Kidney tubule cell (primary cell): Measurements from ENCODE around the gene ZNRD2.
A peak's percentile ranks its signal among the peaks of the same experiment; 100 is the strongest.

Experiments
- DNase-seq: peaks from one replicate; pipeline ENCODE4 v3.0.0-alpha.2; 2018; ENCODE audit warnings: low spot score

ZNRD2 gene

GRCh38 chr11:65588199-65589054 lies 18.1 kb downstream of the ZNRD2 start:
- peak; percentile 60 for DNase-seq

- no peak for DNase-seq
These were observed 19.4 kb downstream of the ZNRD2 start for GRCh38 chr11:65589444-65590239.

DNA sequence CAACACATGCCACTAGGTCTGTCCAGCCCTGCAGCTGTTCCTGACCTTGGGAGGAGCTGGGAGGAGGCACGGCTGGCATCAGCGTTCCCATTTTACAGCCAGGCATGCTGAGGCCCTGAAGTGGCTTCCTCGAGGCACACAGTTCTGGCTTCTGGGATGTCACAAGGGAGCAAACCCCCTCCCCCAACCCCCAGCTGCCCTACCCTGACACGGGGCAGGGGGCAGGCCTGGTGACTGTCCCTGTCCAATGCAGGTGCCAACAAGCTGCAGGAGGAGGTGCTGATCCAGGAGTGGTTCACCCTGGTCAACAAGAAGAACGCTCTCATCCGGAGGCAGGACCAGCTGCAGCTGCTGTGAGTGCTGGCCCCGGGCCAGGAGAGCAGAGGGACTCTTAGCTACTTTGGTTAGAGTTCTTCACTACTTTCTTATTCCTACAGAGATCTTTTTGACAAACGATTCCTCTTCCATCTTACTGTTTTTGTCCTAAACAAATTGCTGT lies 20.0 kb downstream of the ZNRD2 start:
- no peak for DNase-seq

- DNase-seq: peak; percentile 73
These were observed 21.9 kb downstream of the ZNRD2 start for GRCh38 chr11:65591939-65592857.

- no peak for DNase-seq
These were observed 22.7 kb downstream of the ZNRD2 start for GRCh38 chr11:65592858-65593517.

GRCh38 chr11:65593518-65594414 lies 23.5 kb downstream of the ZNRD2 start:
- DNase-seq: no peak

DNA sequence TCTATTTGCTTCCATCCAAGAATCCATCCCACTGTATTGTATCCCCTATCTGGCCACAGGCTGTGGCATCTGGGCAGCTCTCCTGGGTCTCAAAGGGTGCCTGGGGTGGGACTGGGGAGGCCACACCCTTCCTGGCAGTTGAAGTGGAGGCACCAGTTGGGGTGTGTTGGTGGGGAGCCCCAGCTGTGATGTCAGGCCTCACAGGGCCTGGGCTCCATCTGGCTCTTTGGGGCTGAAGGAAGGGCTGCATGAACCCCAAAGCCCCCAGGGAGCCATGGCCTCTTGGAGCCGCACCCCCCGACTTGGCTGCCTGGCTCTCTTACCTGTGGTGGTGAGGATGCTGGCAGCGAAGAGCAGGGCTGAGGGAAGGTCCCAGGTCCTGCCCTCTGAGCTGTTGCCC lies 24.9 kb downstream of the ZNRD2 start:
- DNase-seq: no peak

GRCh38 chr11:65595543-65596281 lies 25.4 kb downstream of the ZNRD2 start, which contains the start of gene KCNK7:
Gene KCNK7, minus strand, starts transcription at chr11:65595800. Its CDS starts 28 bp downstream, at chr11:65595772.
- no peak for DNase-seq

GRCh38 chr11:65596520-65596919 lies 26.2 kb downstream of the ZNRD2 start:
- DNase-seq: no peak

DNA sequence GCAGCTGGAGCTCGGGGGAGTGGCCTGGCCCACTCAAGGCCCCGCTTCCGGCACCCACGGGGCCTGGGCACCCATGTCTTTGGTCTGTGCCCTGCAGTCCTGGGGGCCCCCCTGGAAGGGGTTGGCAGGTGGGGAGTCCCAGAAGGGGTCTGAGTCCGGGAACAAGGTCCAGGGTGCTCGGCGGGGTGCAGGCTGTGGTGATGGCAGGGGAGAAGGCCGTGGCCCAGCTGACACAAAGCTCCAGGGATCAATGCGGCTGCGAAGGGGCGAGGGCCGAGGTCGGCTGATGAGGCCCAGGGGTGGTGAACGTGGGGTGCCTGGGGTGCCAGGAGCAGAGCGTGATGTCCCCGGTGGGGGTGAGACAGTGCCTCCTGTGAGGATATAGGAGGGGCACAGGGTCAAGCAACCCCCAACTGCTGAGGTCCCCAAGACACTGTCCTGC lies 28.0 kb downstream of the ZNRD2 start:
- no peak for DNase-seq

- no peak for DNase-seq
These were observed 29.1 kb downstream of the ZNRD2 start for GRCh38 chr11:65599216-65599954.

GRCh38 chr11:65599955-65600246 lies 29.6 kb downstream of the ZNRD2 start:
- DNase-seq: no peak

- DNase-seq: no peak
These were observed 34.0 kb downstream of the ZNRD2 start for GRCh38 chr11:65604258-65604657.

- DNase-seq: peak; percentile 86
These were observed 36.8 kb downstream of the ZNRD2 start for GRCh38 chr11:65606876-65607613.

DNA sequence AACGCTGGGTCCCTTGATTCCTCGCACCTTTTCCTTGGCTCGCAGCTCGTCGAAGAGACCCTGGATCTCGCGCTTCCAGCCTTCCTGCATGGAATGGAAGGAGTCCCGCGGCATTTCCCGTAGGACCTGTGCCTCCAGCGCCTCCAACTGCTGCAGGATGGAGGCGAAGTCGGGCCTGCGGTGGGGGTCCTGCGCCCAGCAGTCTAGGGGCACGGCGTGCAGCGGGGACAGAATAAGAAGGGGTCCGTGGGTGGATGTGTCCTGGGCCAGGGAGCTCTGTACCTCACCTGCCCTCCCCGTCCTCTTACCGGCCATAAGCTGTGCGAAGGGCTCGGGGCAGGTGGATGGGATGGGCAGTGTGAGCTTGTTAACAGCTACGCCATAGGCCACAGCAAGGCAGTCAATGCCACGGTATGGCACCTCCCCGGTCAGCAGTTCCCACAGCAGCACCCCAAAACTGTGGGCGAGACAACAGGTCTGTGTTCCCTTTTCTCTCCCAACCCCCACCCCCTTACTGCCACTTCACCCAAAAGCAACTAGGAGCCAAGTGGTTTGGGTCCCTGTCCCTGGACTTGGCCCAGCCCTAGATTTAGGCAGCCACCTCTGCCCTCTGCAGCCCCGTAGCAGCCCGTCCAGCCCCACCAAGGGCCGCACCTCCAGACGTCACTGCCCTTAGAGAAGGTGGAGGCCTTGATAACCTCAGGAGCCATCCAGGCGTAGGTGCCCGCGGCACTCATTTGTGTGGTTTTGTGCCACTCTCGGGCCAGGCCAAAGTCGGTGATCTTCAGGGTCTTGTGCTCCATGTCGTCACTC lies 37.5 kb downstream of the ZNRD2 start:
- no peak for DNase-seq

GRCh38 chr11:65609229-65609628 lies 39.0 kb downstream of the ZNRD2 start:
- no peak for DNase-seq

DNA sequence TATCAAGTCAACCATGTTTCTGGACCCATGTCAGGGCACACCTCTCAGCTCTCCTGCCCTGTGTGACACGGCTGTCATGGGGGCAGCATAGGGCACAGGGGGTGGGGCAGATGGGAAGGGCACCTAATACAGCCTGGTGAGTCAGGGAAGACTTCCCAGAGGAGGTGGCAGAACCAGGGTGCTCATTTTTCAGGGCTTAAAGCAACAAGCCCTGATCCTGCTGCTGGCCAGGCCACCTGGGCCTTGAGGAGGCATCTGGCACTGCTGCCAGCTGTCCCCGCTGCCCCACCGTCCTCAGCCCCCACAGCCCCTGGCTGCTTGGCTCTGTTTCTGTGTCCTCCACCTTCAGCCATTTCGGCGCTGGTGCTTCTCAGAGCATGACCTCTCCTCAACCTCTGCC lies 39.4 kb downstream of the ZNRD2 start:
- DNase-seq: no peak
